ENCODE data around the gene MIPOL1.
"Not testable (repeated sequence)": the region's sequence is repeated elsewhere in the genome, so short reads cannot be mapped to it uniquely, and the experiment has no call there.

Gene MIPOL1

GRCh38 chr14:37202265-37202664 lies 4.5 kb downstream of the MIPOL1 start:
- TF ChIP-seq CTCF (IDR thresholded peaks at IDR 0.05), result no peak
- Histone ChIP-seq H3K4me3 (ENCODE audit: low read depth in 1 of 2, low read length in 1 of 2) (no peak overlapping the region), H3K9me3 (no peaks in the 10 kb centered on the region), H3K27ac (no peak overlapping the region), H3K4me1 (ENCODE audit: control insufficient read depth in 1 of 2, insufficient read depth in 1 of 2, low read depth in 1 of 2, low read length in 1 of 2) (no peaks in the 10 kb centered on the region), H3K27me3 (peaks cover 28% of the 10 kb centered on the region), H3K36me3 (no peaks in the 10 kb centered on the region)

DNA sequence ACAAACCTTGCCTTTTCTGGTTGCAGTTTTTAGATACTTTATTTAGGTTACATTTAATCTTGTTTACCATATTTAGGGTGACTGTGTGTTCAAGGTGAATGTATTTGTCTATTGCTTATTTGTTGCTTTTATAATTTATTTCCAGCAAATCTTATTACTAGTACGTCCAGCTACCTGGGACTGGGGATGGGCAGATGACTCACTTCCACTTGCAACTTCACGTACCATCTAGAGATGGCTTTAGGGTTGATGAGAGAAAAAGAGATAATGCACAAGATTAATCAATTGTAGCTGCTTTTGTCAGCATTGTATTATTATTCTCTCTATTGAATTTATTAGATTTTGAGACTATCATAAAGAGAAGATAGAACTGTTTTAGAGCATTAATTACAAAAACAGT lies 5.1 kb downstream of the MIPOL1 start:
- Histone ChIP-seq H3K4me3 (ENCODE audit: low read depth in 1 of 2, low read length in 1 of 2) (no peak overlapping the region), H3K9me3 (no peaks in the 10 kb centered on the region), H3K27ac (no peak overlapping the region), H3K4me1 (ENCODE audit: control insufficient read depth in 1 of 2, insufficient read depth in 1 of 2, low read depth in 1 of 2, low read length in 1 of 2) (no peaks in the 10 kb centered on the region), H3K27me3 (peaks cover 23% of the 10 kb centered on the region), H3K36me3 (no peaks in the 10 kb centered on the region)
- TF ChIP-seq CTCF (IDR thresholded peaks at IDR 0.05), result no peak

DNA sequence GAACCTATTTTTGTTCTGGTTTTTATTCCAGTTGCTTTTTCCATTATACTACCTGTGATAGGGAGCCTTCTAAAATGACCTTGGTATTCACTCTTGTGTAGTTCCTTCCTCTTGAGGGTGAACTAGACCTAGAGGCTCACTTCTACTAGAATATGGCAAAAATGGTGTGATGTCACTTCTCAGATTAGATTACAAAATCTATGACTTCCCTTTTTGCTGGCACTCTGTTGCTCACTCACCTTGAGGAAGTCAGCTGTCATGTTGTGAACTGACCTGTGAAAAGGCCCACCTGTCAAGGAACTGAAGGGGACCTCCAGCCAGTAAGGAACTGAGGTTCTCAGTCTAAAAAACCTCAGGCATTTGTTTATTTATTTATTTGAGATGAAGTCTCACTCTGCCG lies 5.7 kb downstream of the MIPOL1 start:
- Histone ChIP-seq H3K4me3 (ENCODE audit: low read depth in 1 of 2, low read length in 1 of 2) (no peak overlapping the region), H3K9me3 (no peaks in the 10 kb centered on the region), H3K4me1 (ENCODE audit: control insufficient read depth in 1 of 2, insufficient read depth in 1 of 2, low read depth in 1 of 2, low read length in 1 of 2) (no peaks in the 10 kb centered on the region), H3K27ac (no peak overlapping the region), H3K27me3 (peaks cover 17% of the 10 kb centered on the region), H3K36me3 (no peaks in the 10 kb centered on the region)
- TF ChIP-seq CTCF (IDR thresholded peaks at IDR 0.05), result no peak

GRCh38 chr14:37205623-37206605 lies 8.2 kb downstream of the MIPOL1 start:
- not testable (repeated sequence) for H3K9me3 ChIP-seq; H3K27me3 ChIP-seq; H3K4me1 ChIP-seq (ENCODE audit: control insufficient read depth in 1 of 2, insufficient read depth in 1 of 2, low read depth in 1 of 2, low read length in 1 of 2); H3K27ac ChIP-seq; H3K4me3 ChIP-seq (ENCODE audit: low read depth in 1 of 2, low read length in 1 of 2); H3K36me3 ChIP-seq

- H3K9me3 ChIP-seq; H3K4me1 ChIP-seq (ENCODE audit: control insufficient read depth in 1 of 2, insufficient read depth in 1 of 2, low read depth in 1 of 2, low read length in 1 of 2); H3K36me3 ChIP-seq; H3K27me3 ChIP-seq; H3K27ac ChIP-seq; H3K4me3 ChIP-seq (ENCODE audit: low read depth in 1 of 2, low read length in 1 of 2): not testable (repeated sequence)
Measured at GRCh38 chr14:37209617-37210016, 11.9 kb downstream of the MIPOL1 start.

- no peak for TF ChIP-seq CTCF (IDR thresholded peaks at IDR 0.05)
- H3K4me1 ChIP-seq (ENCODE audit: control insufficient read depth in 1 of 2, insufficient read depth in 1 of 2, low read depth in 1 of 2, low read length in 1 of 2), result no peaks in the 10 kb centered on the region
Measured at GRCh38 chr14:37210448-37210847, 12.7 kb downstream of the MIPOL1 start.

More at GRCh38 chr14:37210448-37210847, 12.7 kb downstream of the MIPOL1 start:
- no peak overlapping the region for H3K27ac ChIP-seq
- H3K9me3 ChIP-seq, result no peaks in the 10 kb centered on the region
- no peak overlapping the region for H3K4me3 ChIP-seq (ENCODE audit: low read depth in 1 of 2, low read length in 1 of 2)
- H3K36me3 ChIP-seq, result no peaks in the 10 kb centered on the region
- H3K27me3 ChIP-seq, result no peaks in the 10 kb centered on the region
